NOMO-1 (cell line): ENCODE results near the gene ADH1B.
"Not testable (repeated sequence)": the region's sequence is repeated elsewhere in the genome, so short reads cannot be mapped to it uniquely, and the experiment has no call there.

Experiments used
- DNase-seq, 2 experiments: peaks; one replicate each; lab custom pipeline; 2025; ENCODE audit not compliant: unreplicated experiment in 2 of 2; lab: John Stamatoyannopoulos, UW

The ADH1B gene

GRCh38 chr4:99321241-99322191, at the start of gene ADH1B:
TSS of gene ADH1B (minus strand) at chr4:99321401. CDS start at chr4:99321331, 70 bp downstream.
- DNase-seq = no peak

DNA sequence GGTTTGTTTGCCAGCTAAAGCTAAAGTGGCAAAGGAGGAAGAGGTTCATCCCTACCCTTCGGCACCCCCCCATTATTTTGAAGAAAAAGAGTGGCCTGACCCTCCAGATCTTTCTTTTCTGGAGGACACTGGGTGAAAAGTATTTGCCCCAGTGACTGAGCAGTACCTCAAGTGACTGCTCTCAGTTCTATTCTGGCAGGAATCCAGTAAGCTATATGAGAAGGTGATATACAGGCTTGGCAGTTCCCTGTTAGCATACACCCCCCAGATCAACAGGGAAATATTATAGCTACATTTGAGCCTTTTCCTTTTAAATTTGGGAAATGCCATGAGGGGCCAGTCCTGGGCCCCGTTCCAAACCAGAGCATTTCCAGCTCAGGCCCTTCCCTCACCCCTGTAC, 46.6 kb upstream of the ADH1B start:
- DNase-seq = not testable (repeated sequence)

DNA sequence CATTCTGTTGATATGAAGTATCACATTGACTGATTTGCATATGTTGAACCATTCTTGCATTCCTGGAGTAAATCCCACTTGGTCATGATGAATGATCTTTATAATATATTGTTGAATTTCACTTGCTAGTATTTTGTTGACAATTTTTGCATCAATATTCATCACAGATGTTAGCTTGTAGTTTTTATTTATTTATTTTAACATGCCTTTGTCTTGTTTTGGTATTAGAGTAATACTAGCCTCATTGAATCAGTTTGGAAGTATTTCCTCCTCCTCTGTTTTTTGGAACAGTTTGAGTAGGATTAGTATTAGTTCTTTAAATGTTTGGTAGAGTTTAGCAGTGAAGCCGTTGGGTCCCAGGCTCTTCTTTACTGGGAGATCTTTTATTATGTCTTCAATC, 45.3 kb upstream of the ADH1B start:
- no peak for DNase-seq

GRCh38 chr4:99362768-99363167, 41.6 kb upstream of the ADH1B start:
- DNase-seq = no peak

DNA sequence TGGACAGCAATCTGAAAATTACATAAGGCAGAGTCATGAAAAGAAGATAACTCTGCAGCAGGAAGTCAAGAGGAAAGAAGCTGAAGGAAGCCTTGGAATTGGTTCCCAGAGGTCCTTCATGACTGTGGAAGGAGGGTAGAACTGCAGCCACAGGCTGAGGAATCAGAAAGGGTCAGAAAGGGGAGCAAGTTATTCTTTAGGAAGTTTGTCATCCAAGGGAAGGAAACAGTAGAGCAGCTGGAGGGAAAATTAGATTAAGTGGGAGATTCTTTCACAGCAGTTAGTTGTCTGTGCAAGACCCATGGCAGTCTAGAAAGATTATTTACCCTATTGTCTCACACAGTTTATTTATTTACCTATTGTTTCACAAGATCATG, 40.7 kb upstream of the ADH1B start:
- no peak for DNase-seq

DNA sequence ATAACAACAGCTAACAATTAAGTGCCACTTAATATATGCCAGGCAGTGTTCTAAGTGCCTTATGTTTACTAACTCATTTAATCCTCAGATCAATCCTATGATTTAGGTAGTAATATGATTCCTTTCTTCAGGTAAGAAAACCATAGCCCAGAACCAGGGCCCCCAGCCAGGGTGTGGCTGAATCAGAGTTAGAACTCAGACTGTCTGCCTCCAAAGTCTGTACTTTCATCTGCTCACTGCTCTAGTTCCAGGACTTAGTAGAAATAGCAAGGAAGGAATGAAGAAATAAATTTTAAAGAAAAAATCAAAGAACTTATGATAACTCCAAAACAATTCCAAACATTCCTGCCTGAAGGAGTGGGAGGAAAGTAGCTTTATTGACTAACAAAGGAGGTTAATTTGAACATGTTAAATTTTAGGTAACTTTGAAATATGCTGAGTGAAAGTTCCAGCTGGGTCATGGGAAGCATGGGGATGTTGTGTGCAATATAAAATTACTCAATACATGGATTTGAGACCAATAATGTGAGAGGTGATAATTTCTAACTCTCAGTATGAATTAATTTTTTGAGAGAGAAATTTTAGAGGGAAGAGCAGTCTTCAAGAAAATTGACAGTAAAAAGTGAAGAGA, 40.2 kb upstream of the ADH1B start:
- DNase-seq = no peak

DNA sequence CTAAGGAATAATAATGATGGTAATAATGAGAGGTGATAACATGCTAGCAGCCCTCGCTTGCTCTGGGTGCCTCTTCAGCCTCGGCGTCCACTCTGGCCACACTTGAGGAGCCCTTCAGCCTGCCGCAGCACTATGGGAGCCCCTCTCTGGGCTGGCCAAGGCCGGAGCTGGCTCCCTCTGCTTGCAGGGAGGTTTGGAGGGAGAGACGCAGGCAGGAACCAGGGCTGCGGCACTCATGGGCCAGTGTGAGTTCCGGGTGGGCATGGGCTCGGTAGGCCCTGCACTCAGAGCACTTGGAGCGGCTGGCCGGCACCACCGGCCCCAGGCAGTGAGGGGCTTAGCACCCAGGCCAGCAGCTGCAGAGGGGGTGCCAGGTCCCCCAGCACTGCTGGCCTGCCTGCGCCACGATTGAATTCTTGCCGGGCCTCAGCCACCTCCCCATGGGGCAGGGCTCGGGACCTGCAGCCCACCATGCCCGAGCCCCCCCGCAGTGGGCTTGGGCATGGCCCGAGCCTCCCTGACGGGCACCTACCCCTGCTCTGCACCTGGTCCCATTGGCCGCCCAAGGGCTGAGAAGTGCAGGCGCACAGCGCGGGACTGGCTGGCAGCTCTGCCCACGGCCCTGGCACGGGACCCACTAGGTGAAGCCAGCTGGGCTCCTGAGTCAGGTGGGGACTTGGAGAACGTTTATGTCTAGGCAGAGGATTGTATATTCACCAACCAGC, 38.4 kb upstream of the ADH1B start:
- DNase-seq = no peak

GRCh38 chr4:99357948-99358347, 36.7 kb upstream of the ADH1B start:
- no peak for DNase-seq

DNA sequence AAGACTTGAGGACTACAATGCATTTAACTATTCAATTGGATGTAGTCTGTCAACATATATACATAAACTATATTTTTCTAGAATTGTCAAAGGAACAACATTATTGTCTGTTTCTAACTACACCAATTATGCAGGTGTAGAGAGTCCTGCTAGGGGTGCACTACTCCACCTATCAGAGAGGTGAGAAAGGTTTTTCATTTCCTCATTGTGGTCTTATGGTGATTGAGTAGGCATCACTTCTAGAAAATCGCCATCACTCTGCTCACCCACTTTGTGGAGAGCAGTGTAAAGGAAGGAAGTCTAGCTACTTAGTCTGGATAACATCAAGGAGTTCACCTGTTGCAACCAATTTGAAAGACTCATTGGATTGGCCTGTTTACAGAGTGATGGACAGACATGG, 35.8 kb upstream of the ADH1B start:
- no peak for DNase-seq

GRCh38 chr4:99356149-99356548, 34.9 kb upstream of the ADH1B start:
- DNase-seq = not testable (repeated sequence)

GRCh38 chr4:99352602-99353537, 31.7 kb upstream of the ADH1B start, which contains the start of gene ADH1C:
TSS of gene ADH1C (minus strand) at chr4:99352746. CDS start at chr4:99352675, 71 bp downstream.
- no peak for DNase-seq

GRCh38 chr4:99351487-99351886, 30.3 kb upstream of the ADH1B start:
- DNase-seq = no peak

DNA sequence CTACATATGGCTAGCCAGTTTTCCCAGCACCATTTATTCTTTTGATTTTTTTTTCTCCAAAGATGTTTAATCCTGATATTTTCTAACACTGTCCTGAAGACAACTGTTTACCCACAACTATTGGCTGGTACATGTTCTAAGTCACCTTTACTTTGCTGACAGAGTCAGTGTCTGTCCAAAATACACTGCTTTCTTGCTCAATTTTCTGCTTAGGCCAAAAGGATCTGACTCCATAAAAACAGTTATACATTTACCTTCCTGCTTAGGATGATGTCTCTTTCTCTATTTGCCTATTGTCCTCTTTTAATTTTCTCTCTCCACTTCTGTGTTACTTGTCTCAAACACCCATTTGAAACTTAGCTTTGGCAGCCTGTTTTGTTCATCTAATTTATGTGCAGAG, 28.1 kb upstream of the ADH1B start:
- DNase-seq = no peak

DNA sequence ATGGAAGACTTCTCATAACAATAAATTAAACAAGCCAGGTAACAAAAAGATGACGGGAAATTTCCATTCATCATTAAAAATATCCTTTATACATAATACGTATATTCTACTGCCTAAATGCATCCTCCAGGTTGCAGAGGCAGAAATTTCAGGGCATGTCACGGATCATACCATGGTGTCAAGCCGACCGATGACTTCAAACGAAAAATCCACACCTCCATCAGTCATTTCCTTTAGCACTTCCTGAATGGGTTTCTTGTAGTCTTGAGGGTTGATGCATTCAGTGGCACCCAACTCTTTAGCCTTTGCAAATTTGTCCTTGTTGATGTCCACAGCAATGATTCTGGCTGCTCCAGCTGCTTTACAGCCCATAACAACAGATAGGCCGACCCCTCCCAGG, 21.4 kb upstream of the ADH1B start:
- not testable (repeated sequence) for DNase-seq

DNA sequence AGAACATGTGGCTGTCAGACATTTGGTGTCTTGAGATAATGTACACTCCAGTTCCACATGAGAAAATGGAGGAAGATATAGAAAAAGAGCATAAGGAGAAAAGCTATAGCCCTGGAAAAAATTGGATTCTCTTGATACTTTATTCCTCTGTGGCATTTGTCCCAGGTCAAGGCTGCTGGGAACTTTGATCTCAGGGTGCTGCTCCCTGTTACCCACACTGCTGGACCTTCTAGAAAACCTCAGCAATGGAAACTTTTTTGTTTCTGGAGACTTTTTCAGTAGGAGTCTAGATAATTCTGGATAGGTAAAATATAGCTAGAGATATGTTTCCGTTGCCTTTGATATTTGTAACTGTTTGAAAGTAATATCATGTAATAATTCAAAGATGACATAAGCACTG, 20.2 kb upstream of the ADH1B start:
- DNase-seq = no peak

- DNase-seq = no peak
These were observed 18.0 kb upstream of the ADH1B start for GRCh38 chr4:99339172-99339571.

DNA sequence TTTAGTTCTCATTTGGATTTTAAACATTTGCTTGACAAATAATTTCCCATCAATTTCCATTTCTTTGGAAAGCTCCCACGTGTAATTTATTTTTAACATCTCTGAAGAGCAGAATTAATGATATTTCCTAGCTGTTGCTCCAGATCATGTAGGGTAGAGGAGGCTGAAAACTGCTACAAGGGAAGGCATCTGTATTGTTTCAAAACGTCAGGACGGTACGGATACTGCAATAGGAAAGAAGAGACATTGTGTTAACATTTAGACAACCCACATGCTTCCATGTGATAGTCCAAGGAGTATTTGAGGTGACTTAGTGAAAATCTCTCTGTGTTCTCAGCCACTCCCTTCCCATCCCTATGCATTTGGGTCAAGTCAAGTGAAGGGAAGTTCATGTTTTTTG, 15.4 kb upstream of the ADH1B start:
- DNase-seq = no peak

GRCh38 chr4:99334880-99335279, 13.7 kb upstream of the ADH1B start:
- no peak for DNase-seq

GRCh38 chr4:99330648-99331047, 9.4 kb upstream of the ADH1B start:
- DNase-seq = no peak

DNA sequence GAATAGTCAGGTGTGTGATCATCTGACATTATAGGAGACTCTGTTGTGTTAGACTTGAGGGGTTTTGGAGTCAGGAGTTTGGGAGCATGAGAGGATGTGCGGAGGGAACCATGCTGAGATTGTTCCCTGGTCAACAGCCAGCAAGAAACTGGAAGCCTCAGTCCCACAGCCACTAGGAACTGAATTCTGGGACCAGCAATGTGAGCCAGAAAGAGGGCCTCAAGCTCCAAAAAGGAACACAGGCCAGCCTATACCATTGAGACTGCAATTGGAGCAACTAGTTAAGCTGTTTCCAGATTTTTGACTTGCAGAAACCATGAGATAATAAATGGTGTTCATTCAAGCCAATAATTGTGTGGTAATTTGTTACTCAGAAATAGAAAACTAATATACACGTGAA, 8.7 kb upstream of the ADH1B start:
- DNase-seq = no peak
